GM03348 (cell line): ENCODE measurements around the gene FCGBP.
"Not testable (repeated sequence)": the region's sequence is repeated elsewhere in the genome, so short reads cannot be mapped to it uniquely, and the experiment has no call there.

ENCODE experiments used
- DNase-seq: peaks from one replicate; pipeline ENCODE4 v3.0.0; 2012; ENCODE audit warnings: low spot score

Gene FCGBP

GRCh38 chr19:39890755-39891551 is 43.5 kb downstream of the FCGBP start:
- DNase-seq = no peak

- DNase-seq = not testable (repeated sequence)
Observed at GRCh38 chr19:39889872-39890754, 44.3 kb downstream of the FCGBP start.

- not testable (repeated sequence) for DNase-seq
Observed at GRCh38 chr19:39887456-39887951, 46.9 kb downstream of the FCGBP start.

- DNase-seq = not testable (repeated sequence)
Observed at GRCh38 chr19:39885821-39886554, 48.4 kb downstream of the FCGBP start.

GRCh38 chr19:39884721-39885120 is 49.7 kb downstream of the FCGBP start:
- not testable (repeated sequence) for DNase-seq
